ELF-1 (cell line): ENCODE data around the gene PDZD7.
A peak's percentile ranks its signal among the peaks of the same experiment; 100 is the strongest.

ENCODE experiments used
- DNase-seq: peaks from one replicate; pipeline ENCODE4 v3.0.0-alpha.2; 2016; ENCODE audit warnings: low read depth, low spot score

Gene PDZD7

GRCh38 chr10:101061624-101062231, 30.8 kb upstream of the PDZD7 start, which contains the start of gene KAZALD1:
TSS of gene KAZALD1 (plus strand) at chr10:101061989. CDS start at chr10:101062593, 604 bp downstream.
- DNase-seq, result peak; percentile 77

GRCh38 chr10:101060951-101061623, 30.2 kb upstream of the PDZD7 start:
- DNase-seq, result peak; percentile 98

- peak; percentile 96 for DNase-seq
These were observed 29.4 kb upstream of the PDZD7 start for GRCh38 chr10:101060036-101060950.

GRCh38 chr10:101056365-101057151, 25.6 kb upstream of the PDZD7 start:
- no peak for DNase-seq

- no peak for DNase-seq
These were observed 24.5 kb upstream of the PDZD7 start for GRCh38 chr10:101055411-101055810.

GRCh38 chr10:101054876-101055275, 23.9 kb upstream of the PDZD7 start:
- DNase-seq, result no peak

- DNase-seq, result no peak
These were observed 23.4 kb upstream of the PDZD7 start for GRCh38 chr10:101054351-101054750.

GRCh38 chr10:101053516-101053915, 22.6 kb upstream of the PDZD7 start:
- DNase-seq, result no peak

- no peak for DNase-seq
These were observed 21.4 kb upstream of the PDZD7 start for GRCh38 chr10:101052285-101052684.

GRCh38 chr10:101050208-101051069, 19.5 kb upstream of the PDZD7 start:
- peak; percentile 86 for DNase-seq

GRCh38 chr10:101047961-101048892, 17.3 kb upstream of the PDZD7 start:
- DNase-seq, result peak; percentile 75

- no peak for DNase-seq
These were observed 16.3 kb upstream of the PDZD7 start for GRCh38 chr10:101047268-101047667.

GRCh38 chr10:101046332-101047238, 15.7 kb upstream of the PDZD7 start:
- DNase-seq, result peak; percentile 52

GRCh38 chr10:101044117-101044516, 13.2 kb upstream of the PDZD7 start:
- no peak for DNase-seq

GRCh38 chr10:101043363-101043707, 12.4 kb upstream of the PDZD7 start:
- DNase-seq, result no peak

- peak; percentile 99 for DNase-seq
These were observed 11.9 kb upstream of the PDZD7 start for GRCh38 chr10:101042667-101043362.

- no peak for DNase-seq
These were observed 11.2 kb upstream of the PDZD7 start for GRCh38 chr10:101042118-101042517.

GRCh38 chr10:101041252-101041761, 10.4 kb upstream of the PDZD7 start:
- peak; percentile 85 for DNase-seq
